Small intestine (tissue), 7 donors: Measurements from ENCODE around the gene TCTN1. TPM values are rescaled to one million over a fixed set of nuclear protein-coding genes. Genes with fewer than 3 reads are reported as not detected.
A peak's percentile ranks its signal among the peaks of the same experiment; 100 is the strongest.

Experiments used
- DNase-seq, 2 donors: peaks; one replicate each; pipeline versions ENCODE4 v3.0.0 to v3.0.0-alpha.2; 2013
- FAIRE-seq: peaks from 2 replicates; lab custom pipeline; 2012; peaks lifted over from hg19 to GRCh38; lab: Jason Lieb, UNC
- H3K27ac ChIP-seq, 3 donors: one replicate each; pipeline ENCODE4 v1.5.1; 2013; ENCODE audit warnings: low read length in 2 of 3, mild to moderate bottlenecking in 2 of 3, control low read depth in 1 of 3, inconsistent platforms in 1 of 3, low read depth in 1 of 3, moderate library complexity in 1 of 3
- H3K27me3 ChIP-seq, 3 donors: one replicate each; pipeline ENCODE4 v1.6.1; 2013; ENCODE audit warnings: low read length in 3 of 3, inconsistent platforms in 1 of 3; ENCODE audit not compliant: control insufficient read depth in 3 of 3, insufficient read depth in 3 of 3
- H3K36me3 ChIP-seq, 3 donors: one replicate each; pipeline ENCODE4 v1.6.1; 2013; ENCODE audit warnings: low read length in 3 of 3, inconsistent platforms in 1 of 3, low read depth in 1 of 3, mild to moderate bottlenecking in 1 of 3, moderate library complexity in 1 of 3; ENCODE audit not compliant: control insufficient read depth in 3 of 3, insufficient read depth in 2 of 3
- H3K4me1 ChIP-seq, 3 donors: one replicate each; pipeline ENCODE4 v1.6.1; 2013; ENCODE audit warnings: low read length in 2 of 3, inconsistent platforms in 1 of 3, low read depth in 1 of 3, mild to moderate bottlenecking in 1 of 3, moderate library complexity in 1 of 3; ENCODE audit not compliant: control insufficient read depth in 3 of 3, insufficient read depth in 2 of 3
- H3K4me3 ChIP-seq, 3 donors: one replicate each; pipeline ENCODE4 v1.5.1; 2013; ENCODE audit warnings: low read length in 3 of 3, control low read depth in 1 of 3, inconsistent platforms in 1 of 3, low read depth in 1 of 3, mild to moderate bottlenecking in 1 of 3, moderate library complexity in 1 of 3
- H3K9me3 ChIP-seq, 2 donors: one replicate each; pipeline ENCODE4 v1.6.1; 2013; ENCODE audit warnings: low read depth in 1 of 2, low read length in 1 of 2; ENCODE audit not compliant: control insufficient read depth in 2 of 2, insufficient read depth in 1 of 2
- whole genome bisulfite sequencing, 3 donors: extraction: QIAGEN DNeasy Blood & Tissue Kit; methylation state at CpG; one replicate each; pipeline ENCODE4 v1.1.7; 2013; 5-methylcytosine and 5-hydroxymethylcytosine counted together
- polyA plus RNA-seq, 4 donors: library from polyadenylated mRNA; stranded (reverse) in 3 of 4; unstranded in 1 of 4; fragments of 200-250 nt in 3 of 4; fragments of 120-200 nt in 1 of 4; gene quantifications; one replicate each; pipeline versions ENCODE4 v1.2.1 to v1.2.3, GENCODE V29; 2013
- donor health status: healthy with polysubstance abuse.
- donor health status: control.
- donor health status: control.
- donor health status: Bipolar disorder and iron deficiency.
- donor health status: healthy.

TCTN1 gene
- polyA plus RNA-seq, 4 donors, result 0.67 to 25.2 (median 3.6) TPM

DNA sequence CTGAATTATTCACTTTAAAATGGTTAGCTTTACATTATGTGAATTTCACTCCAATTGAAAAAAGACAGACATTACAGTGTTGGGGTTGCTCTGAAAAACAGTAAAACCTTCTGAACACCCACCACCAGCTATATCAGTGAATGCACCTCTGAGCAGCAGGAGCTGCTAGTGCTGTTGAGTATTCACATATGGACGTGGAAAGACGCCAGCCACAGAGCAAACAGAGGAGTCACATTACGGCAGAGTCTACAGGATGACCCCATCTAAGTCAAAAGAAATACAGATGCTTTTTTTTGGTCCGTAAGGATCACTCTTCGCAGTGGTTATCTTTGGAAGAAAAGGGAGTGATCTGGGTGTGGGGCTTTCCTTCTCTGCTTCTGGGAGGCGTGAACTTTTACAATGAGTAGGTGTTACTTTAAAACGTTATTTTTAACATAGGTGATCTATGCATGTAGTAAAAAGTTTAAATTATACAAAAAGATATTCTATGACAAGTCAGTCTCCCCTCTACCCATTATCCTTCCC lies 70.4 kb downstream of the TCTN1 start:
- H3K27me3 ChIP-seq, result peaks cover 0 to 16% (median 0%) of the 10 kb centered on the region in 3 donors
- no peaks in the 10 kb centered on the region for H3K36me3 ChIP-seq
- H3K27ac ChIP-seq, result no peak overlapping the region
- WGBS, 3 donors, result 71 to 81% (median 79%) methylated on average over 7 of the region's 7 CpGs
- H3K4me1 ChIP-seq, result peaks cover 0 to 10% (median 0%) of the 10 kb centered on the region in 3 donors
- no peaks in the 10 kb centered on the region for H3K9me3 ChIP-seq
- H3K4me3 ChIP-seq, result no peak overlapping the region
- FAIRE-seq (no peak), DNase-seq (no peak)

DNA sequence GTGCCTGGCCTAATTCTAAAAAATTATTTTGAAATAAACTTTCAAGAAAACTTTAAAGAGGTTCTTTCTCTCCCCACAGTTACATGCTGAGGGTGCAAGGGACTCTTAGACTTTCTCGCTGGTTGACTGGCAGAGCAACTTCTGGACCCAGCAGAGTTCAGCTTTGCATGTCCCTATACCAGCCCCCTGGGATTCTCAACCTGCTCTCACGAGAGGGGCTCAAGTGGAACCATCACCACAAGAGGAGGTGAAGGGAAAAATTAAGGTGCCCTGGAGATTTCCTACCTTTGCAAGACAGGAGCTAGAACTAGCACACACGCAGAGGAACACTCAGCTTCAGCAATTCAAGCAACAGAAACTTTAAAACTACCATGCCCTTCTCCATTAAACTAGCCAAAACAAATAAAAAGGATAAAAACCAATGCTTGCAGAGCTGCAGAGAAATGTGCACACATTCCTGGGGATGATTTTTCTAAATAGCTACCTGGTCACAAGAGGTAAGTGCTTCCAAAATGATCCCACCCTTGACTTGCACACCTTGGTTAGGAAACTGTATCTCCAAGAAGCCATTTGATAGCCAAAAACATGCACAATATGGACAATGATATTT lies 72.5 kb downstream of the TCTN1 start:
- WGBS, 3 donors, result 85 to 91% (median 91%) methylated on average over 3 of the region's 3 CpGs

DNA sequence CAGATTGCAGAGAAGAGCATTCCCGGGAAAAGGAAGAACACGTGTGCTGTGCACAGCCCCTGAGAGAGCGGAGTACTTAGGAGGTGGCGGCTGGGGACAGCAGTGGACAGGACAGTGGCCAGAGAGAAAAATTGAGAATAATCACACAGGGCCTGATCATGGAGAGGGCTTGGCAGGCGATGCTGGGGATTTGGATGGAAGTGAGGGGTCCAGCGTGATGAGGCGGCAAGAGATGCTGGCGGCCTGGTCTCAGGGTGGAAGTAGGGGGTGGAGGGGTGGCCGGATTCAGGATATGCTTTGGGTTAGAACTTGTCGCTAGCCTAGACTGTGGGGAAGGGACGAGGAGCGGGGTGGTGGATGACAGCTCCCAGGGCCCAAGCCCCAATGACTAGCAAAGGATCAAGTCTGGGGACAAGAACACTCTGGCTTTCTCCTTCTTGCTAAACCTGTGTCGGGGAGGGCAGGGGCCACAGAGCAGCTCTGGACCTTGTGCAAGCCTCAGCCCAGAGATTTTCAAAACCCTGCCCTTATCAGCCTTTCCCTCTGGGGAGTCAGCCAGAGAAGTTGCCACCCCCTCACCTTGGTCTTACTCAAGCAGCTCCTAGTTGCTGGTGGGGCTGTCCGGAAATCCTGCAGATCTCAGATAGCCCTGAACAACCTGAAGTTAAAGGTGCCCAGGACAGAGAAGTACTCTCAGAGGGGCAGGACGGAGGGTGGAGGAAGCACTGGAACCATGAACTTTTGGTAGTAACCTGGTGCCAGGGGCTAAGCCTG lies 73.7 kb downstream of the TCTN1 start:
- Histone ChIP-seq H3K36me3 (no peaks in the 10 kb centered on the region), H3K4me3 (peak overlapping the region in 1 of 3 donors; percentile 12), H3K27me3 (peaks cover 0 to 19% (median 0%) of the 10 kb centered on the region in 3 donors), H3K27ac (no peak overlapping the region), H3K4me1 (peaks cover 0 to 13% (median 0%) of the 10 kb centered on the region in 3 donors), H3K9me3 (no peaks in the 10 kb centered on the region)
- FAIRE-seq, result no peak
- 85 to 89% (median 86%) methylated on average over 15 of the region's 15 CpGs for WGBS, 3 donors
- DNase-seq, result no peak

More for the DNA sequence above, 72.5 kb downstream of the TCTN1 start:
- no peak overlapping the region for H3K27ac ChIP-seq
- H3K36me3 ChIP-seq, result no peaks in the 10 kb centered on the region
- peaks cover 0 to 17% (median 0%) of the 10 kb centered on the region in 3 donors for H3K27me3 ChIP-seq
- no peak overlapping the region for H3K4me3 ChIP-seq
- no peaks in the 10 kb centered on the region for H3K9me3 ChIP-seq
- H3K4me1 ChIP-seq, result peaks cover 0 to 13% (median 0%) of the 10 kb centered on the region in 3 donors
- no peak for DNase-seq
- no peak for FAIRE-seq

DNA sequence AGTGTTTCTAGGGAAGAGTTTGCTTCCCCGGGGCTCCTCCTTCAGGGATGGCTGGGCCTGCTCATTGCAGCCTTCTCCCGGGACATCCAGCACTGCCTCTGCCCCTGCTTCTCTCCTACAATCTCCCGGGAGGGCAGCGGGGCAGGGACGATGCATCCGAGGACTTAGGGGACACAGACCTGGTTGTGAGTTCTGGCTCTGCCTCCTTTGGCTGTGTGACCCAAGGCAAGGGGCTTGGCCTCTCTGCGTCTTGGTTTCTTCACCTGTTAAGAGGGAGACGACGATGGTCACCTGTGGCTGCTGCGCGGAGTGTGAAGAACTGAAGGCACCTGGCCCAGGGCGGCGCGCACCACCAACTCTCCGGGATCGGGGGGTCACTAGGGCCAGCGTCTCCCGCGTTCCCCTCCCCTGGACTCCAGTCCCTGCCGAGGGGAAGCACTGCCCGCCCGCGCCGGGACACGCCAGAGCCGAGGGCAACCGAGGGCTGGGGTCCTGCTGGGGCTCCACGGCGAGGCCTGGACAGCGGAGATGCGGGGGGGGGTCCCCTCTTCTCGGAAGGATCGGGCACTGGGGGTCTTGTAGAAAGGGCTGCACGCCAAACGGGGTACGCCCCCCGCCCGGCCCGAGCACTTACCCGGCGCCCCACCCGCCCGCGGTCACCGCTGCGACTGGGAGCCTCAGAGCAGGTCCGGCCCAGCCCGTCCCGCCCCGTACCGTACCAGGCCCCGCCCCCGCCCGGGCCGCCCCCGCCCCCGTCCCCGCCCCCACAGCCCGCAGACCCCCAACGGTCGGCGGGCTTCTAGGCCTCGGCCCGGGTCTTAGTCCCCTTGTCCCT lies 74.7 kb downstream of the TCTN1 start, which contains the start of gene HVCN1:
TSS of gene HVCN1 (minus strand) at position 670 of the 835 bp plus-strand sequence. CDS start 5,870 bp downstream, outside the sequence.
- Histone ChIP-seq H3K27me3 (peaks cover 0 to 19% (median 0%) of the 10 kb centered on the region in 3 donors), H3K9me3 (no peaks in the 10 kb centered on the region), H3K4me3 (peak within 1 kb of the TSS; percentile 34 to 58 (median 55)), H3K36me3 (no peaks in the 10 kb centered on the region), H3K4me1 (peaks cover 0 to 13% (median 0%) of the 10 kb centered on the region in 3 donors), H3K27ac (peak within 1 kb of the TSS in 2 of 3 donors; percentile 38 to 83)
- DNase-seq (peak in 1 of 2 donors; percentile 39), FAIRE-seq (no peak)
- WGBS, 3 donors, result 3 to 6% (median 3%) methylated on average over 38 to 64 of the region's 64 CpGs

DNA sequence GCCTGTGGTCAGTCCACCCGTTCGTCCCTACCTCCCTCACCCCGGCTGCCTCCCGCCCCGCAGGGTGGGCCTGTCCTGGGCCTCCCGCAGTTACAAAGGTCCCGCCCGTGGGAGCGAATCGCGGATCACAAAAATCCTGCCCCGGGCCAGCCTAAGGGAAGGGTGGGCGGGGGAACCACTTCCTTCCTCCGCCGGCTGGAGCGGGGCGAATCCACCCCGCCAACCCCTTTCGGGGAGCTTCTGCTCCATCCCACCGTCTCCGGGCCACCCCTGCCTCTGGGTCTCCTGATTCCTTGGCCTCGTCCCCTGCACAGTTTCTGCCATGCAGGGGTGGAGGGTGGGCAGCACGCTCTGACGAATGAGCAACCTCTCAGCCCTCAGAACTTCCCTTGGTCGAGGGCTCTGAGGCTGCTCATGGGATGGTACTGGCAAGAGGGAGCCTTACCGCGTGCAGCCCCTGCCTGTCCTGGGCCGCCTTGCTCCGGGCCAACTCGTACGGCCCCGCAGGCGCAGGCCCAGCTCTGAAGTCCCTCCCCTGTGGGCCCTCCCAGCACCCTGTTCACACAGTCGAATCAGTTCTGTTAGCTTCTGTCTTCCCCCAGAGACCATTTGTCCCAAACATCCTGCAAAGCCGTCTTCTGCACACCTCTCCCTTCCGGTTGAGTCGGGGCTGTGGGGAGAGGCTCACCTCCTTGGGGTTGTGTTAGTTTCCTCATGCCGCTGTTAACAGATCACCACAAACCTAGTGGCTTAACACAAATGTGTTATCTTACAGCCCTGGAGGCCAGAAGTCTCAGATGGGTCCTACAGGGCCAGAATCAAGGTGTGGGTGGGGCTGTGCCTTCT lies 75.6 kb downstream of the TCTN1 start:
- H3K27ac ChIP-seq, result peak overlapping the region in 2 of 3 donors; percentile 38 to 83
- no peak for FAIRE-seq

DNA sequence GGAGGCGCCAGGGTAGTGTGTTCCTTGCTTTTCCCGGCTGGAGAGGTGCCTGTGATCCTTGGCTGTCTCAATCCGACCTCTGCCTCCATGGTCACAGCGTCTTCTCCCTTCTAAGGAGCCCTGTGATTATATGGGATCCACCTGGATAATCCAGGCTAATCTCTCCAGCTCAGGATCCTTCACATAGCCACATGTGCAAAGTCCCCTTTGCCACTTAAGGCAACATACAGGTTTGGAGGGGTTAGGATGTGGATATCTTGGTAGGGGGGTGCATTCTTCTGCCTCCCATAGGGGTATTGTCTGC lies 76.2 kb downstream of the TCTN1 start:
- no peak for DNase-seq
- peaks cover 0 to 19% (median 0%) of the 10 kb centered on the region in 3 donors for H3K27me3 ChIP-seq
- no peak overlapping the region for H3K4me3 ChIP-seq
- H3K4me1 ChIP-seq, result peaks cover 0 to 13% (median 0%) of the 10 kb centered on the region in 3 donors
- no peaks in the 10 kb centered on the region for H3K9me3 ChIP-seq
- H3K36me3 ChIP-seq, result no peaks in the 10 kb centered on the region
- no peak for FAIRE-seq
- 5 to 49% (median 21%) methylated on average over 4 of the region's 4 CpGs for WGBS, 3 donors
- peak overlapping the region in 2 of 3 donors; percentile 38 to 83 for H3K27ac ChIP-seq

More for the DNA sequence above, 75.6 kb downstream of the TCTN1 start:
- 1 to 2% (median 2%) methylated on average over 32 to 38 of the region's 38 CpGs for WGBS, 3 donors
- Histone ChIP-seq H3K27me3 (peaks cover 0 to 19% (median 0%) of the 10 kb centered on the region in 3 donors), H3K4me3 (peak overlapping the region; percentile 34 to 58 (median 55)), H3K36me3 (no peaks in the 10 kb centered on the region), H3K9me3 (no peaks in the 10 kb centered on the region), H3K4me1 (peaks cover 0 to 13% (median 0%) of the 10 kb centered on the region in 3 donors)
- peak; percentile 38 to 57 for DNase-seq

DNA sequence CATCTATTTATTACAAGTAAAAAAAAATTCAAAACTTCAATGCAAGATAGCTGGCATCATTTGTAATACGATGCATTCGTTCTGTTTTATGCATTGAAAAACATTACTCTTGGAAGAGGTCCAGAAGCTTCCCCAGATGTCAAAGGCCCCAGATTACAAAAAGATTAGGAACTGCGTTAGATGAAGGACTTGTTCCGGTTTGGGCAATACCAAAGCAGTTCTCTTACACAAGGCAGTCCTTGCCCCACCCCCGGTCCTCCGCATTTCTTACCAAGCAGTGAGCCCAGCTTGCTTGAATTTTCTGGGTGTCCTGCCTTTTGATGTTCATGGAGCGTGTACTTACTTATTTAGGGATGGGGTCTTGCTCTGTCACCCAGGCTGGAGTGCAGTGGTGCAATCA lies 79.8 kb downstream of the TCTN1 start:
- Histone ChIP-seq H3K27ac (peak overlapping the region in 1 of 3 donors; percentile 5), H3K4me3 (no peak overlapping the region), H3K4me1 (peaks cover 0 to 5% (median 3%) of the 10 kb centered on the region in 3 donors), H3K9me3 (no peaks in the 10 kb centered on the region), H3K27me3 (peaks cover 0 to 3% (median 0%) of the 10 kb centered on the region in 3 donors), H3K36me3 (no peaks in the 10 kb centered on the region)
- DNase-seq (no peak), FAIRE-seq (no peak)
- WGBS, 3 donors, result 60 to 64% (median 60%) methylated on average over 7 of the region's 7 CpGs
